Suppressor macrophage treated with lipopolysaccharide for 1 hour (primary cell): Measurements from ENCODE around the gene MUC13.

Experiments used
- DNase-seq, 3 donors: peaks; one replicate each; pipeline ENCODE4 v3.0.0-alpha.2; 2020 to 2022

MUC13 gene

GRCh38 chr3:124873226-124873625, 61.3 kb downstream of the MUC13 start:
- no peak for DNase-seq

GRCh38 chr3:124867511-124867910, 67.0 kb downstream of the MUC13 start:
- no peak for DNase-seq

GRCh38 chr3:124862006-124862405, 72.5 kb downstream of the MUC13 start:
- no peak for DNase-seq

GRCh38 chr3:124861041-124861440, 73.5 kb downstream of the MUC13 start:
- no peak for DNase-seq

- DNase-seq = peak; percentile 65 to 79 (median 74)
Measured at GRCh38 chr3:124860599-124860998, 74.0 kb downstream of the MUC13 start.

GRCh38 chr3:124859025-124859424, 75.5 kb downstream of the MUC13 start:
- DNase-seq = peak; percentile 77 to 91 (median 90)

GRCh38 chr3:124858275-124858674, 76.3 kb downstream of the MUC13 start:
- peak in 1 of 3 donors; percentile 25 for DNase-seq

- peak; percentile 74 to 86 (median 76) for DNase-seq
Measured at GRCh38 chr3:124856677-124857076, 77.9 kb downstream of the MUC13 start.
